Adrenal gland (tissue), 12 donors: Measurements from ENCODE around the gene TTC8. TPM values are rescaled to one million over a fixed set of nuclear protein-coding genes. Genes with fewer than 3 reads are reported as not detected.
A peak's percentile ranks its signal among the peaks of the same experiment; 100 is the strongest.

Experiments
- DNase-seq, 7 donors: peaks; one replicate each; pipeline ENCODE4 v3.0.0-alpha.2; 2019 to 2020
- H3K27ac ChIP-seq, 5 donors: fragments of 200-600 bp; sonication (generic) in 4 of 5; 1 replicate in 3 of 5; 2 replicates in 2 of 5; pipeline versions ENCODE4 v1.5.1 to v1.8.0; 2016 to 2020; ENCODE audit warnings: mild to moderate bottlenecking in 1 of 5
- H3K27me3 ChIP-seq: fragments of 200-600 bp; 2 replicates; pipeline ENCODE4 v1.8.0; 2021
- H3K36me3 ChIP-seq, 2 donors: fragments of 200-600 bp; replicated peaks in 1 of 2; 1 replicate in 1 of 2; 2 replicates in 1 of 2; pipeline versions ENCODE4 v1.5.1 to v1.8.0; 2018 to 2022
- H3K4me1 ChIP-seq, 2 donors: fragments of 200-600 bp; replicated peaks in 1 of 2; 1 replicate in 1 of 2; 2 replicates in 1 of 2; pipeline versions ENCODE4 v1.5.1 to v1.8.0; 2018 to 2021
- H3K4me3 ChIP-seq, 4 donors: fragments of 200-600 bp; sonication (generic) in 3 of 4; one replicate each; pipeline ENCODE4 v1.5.1; 2016 to 2018
- H3K9me3 ChIP-seq, 3 donors: fragments of 200-600 bp; sonication (generic) in 1 of 3; replicated peaks in 1 of 3; 1 replicate in 2 of 3; 2 replicates in 1 of 3; pipeline versions ENCODE4 v1.5.1 to v1.8.0; 2016 to 2021
- POLR2A ChIP-seq, 2 donors: fragments of 450-650 bp; IDR thresholded peaks; one replicate each; pipeline ENCODE4 v1.6.1; 2017; ENCODE audit warnings: antibody characterized with exemption in 2 of 2, mild to moderate bottlenecking in 2 of 2, moderate library complexity in 1 of 2
- WGBS, 4 donors: extraction: QIAGEN DNeasy Blood & Tissue Kit in 2 of 4; methylation state at CpG; one replicate each; pipeline versions ENCODE4 v1.1.5 to v1.1.7; 2013 to 2017; 5-methylcytosine and 5-hydroxymethylcytosine counted together
- intact Hi-C, 2 donors: fragments of 100-400 bp; cut with DNase I; formaldehyde crosslinking; loops; one replicate each; pipeline versions ENCODE4 v1.14.1 to v1.15.0; 2022 to 2023
- polyA plus RNA-seq, 3 donors: library from polyadenylated mRNA; stranded (reverse); fragments of 200-250 nt in 2 of 3; fragments of 350-450 nt in 1 of 3; fragmentation: Illumina TruSeq in 1 of 3; extraction: RNeasy Lipid Tissue Mini Kit (QIAGEN cat#74804) in 1 of 3; gene quantifications; one replicate each; pipeline ENCODE4 v1.2.3, GENCODE V29; 2013 to 2014
- total RNA-seq, 9 donors: library from RNA; depleted of rRNA in 4 of 9; stranded (reverse); fragments of >200 nt in 4 of 9; fragments of 120-200 nt in 1 of 9; fragmentation: NEBNext Ultra II Directional in 1 of 9; extraction: Animal tissue kit (Norgen Biotek cat#: 25700) in 1 of 9; gene quantifications; one replicate each; pipeline versions ENCODE4 v1.1.0 to v1.2.4, GENCODE V29; 2013 to 2023
- TF ChIP-seq, protein P1 (sequence below), 6 experiments: fragments of 450-650 bp in 4 of 6; fragments of 200-600 bp in 2 of 6; sonication (generic) in 1 of 6; IDR thresholded peaks; 1 replicate in 5 of 6; 2 replicates in 1 of 6; pipeline versions ENCODE4 v1.5.1 to v1.8.0; 2016 to 2021; ENCODE audit warnings: antibody characterized with exemption in 6 of 6, mild to moderate bottlenecking in 2 of 6, moderate library complexity in 1 of 6
- donor health status: healthy with polysubstance abuse.
- donor health status: Bipolar disorder and iron deficiency.
- donor health status: DM: yes; HTN: yes; CAD: no.
- donor health status: DM: no; HTN: no; CAD: no.
- donor health status: DM: no; HTN: no; CAD: no.
- donor health status: DM: yes; HTN: yes; CAD: no.

The TTC8 gene
- total and polyA plus RNA-seq, 12 donors = 40.4 to 184 (median 68.3) TPM

DNA sequence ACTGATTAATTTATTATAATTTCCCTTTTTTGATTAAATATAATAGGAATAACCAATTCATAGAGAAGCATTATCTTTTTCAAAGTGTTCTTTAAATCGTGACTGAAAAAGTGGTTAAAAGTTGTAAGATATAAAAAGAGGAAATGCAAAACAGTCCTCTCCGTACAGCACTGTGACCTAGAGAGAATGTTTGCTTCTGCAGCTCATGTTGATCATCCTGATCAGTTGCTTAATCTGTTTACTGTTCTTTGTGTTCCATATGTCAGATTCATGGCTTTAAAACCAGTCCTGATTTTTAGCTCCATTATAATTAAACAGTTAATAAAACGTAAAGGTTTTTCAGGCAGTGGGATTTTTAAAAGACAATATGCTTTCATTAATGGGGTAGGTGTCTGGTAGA is 4.7 kb downstream of the TTC8 start:
- H3K4me1 ChIP-seq = peaks cover 50 to 75% of the 10 kb centered on the region in 2 donors
- no peak for DNase-seq
- TF ChIP-seq, protein P1, sequence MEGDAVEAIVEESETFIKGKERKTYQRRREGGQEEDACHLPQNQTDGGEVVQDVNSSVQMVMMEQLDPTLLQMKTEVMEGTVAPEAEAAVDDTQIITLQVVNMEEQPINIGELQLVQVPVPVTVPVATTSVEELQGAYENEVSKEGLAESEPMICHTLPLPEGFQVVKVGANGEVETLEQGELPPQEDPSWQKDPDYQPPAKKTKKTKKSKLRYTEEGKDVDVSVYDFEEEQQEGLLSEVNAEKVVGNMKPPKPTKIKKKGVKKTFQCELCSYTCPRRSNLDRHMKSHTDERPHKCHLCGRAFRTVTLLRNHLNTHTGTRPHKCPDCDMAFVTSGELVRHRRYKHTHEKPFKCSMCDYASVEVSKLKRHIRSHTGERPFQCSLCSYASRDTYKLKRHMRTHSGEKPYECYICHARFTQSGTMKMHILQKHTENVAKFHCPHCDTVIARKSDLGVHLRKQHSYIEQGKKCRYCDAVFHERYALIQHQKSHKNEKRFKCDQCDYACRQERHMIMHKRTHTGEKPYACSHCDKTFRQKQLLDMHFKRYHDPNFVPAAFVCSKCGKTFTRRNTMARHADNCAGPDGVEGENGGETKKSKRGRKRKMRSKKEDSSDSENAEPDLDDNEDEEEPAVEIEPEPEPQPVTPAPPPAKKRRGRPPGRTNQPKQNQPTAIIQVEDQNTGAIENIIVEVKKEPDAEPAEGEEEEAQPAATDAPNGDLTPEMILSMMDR (IDR thresholded peaks at IDR 0.05) = no peak
- TF ChIP-seq POLR2A (IDR thresholded peaks at IDR 0.05) = no peak
- H3K4me3 ChIP-seq = peak overlapping the region in 1 of 4 donors; percentile 21
- 22 to 32% (median 25%) methylated on average over 3 of the region's 3 CpGs for WGBS, 4 donors
- intact Hi-C loops = no loop called here
- peak overlapping the region in 1 of 5 donors; percentile 61 for H3K27ac ChIP-seq
- H3K36me3 ChIP-seq = no peaks in the 10 kb centered on the region
- H3K9me3 ChIP-seq = no peaks in the 10 kb centered on the region
- H3K27me3 ChIP-seq = no peaks in the 10 kb centered on the region

DNA sequence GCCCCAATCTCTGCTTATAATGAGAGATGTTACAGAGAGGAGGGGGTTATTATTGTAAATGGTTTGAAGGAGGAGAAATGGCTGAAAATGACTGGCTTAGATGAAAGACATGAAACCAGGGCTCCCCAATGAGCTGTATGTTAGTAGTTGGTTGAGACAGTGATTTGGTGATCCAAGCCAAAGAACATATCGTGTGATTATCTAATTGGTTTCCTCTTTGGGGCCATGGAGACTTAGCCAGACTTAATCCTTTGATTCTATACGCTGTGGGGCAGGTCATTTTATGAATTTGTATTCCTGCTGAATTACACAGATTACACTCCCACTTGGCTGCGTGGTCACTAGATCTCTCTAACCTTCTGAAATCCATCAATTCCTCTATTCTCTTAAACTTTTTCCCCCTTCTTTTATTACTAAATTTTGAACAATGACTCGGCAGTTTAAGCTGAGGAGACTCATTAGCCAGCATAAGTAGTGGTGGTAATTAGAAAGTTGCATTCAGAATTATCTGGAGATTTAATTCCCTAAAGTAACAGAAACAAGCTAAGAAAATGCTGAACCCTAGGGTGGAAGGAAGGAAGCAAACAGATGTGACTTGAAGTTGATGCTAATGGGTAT is 5.3 kb downstream of the TTC8 start:
- intact Hi-C loops = no loop called here
- TF ChIP-seq, protein P1 (IDR thresholded peaks at IDR 0.05) = no peak
- TF ChIP-seq POLR2A (IDR thresholded peaks at IDR 0.05) = no peak

DNA sequence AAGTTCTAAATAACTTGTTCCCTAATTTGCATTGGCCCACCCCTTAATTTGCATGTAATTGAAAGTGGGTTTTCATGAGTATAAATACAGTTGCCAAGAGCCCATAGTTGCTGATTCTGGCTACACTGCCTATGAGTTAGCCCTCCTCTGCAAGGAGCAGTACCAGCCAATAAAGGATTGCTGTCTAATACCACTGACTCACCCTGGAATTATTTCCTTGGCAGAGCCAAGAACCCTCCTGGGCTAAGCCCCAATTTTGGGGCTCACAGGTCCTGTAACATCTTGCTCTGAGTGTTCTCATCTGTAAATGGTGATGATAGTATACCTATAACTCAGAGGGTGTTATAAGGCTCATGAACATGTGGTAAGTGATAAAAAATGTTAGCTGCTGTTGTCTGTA is 6.8 kb downstream of the TTC8 start:
- Histone ChIP-seq H3K36me3 (no peaks in the 10 kb centered on the region), H3K4me3 (no peak overlapping the region), H3K27me3 (no peaks in the 10 kb centered on the region), H3K4me1 (peaks cover 56 to 84% of the 10 kb centered on the region in 2 donors), H3K9me3 (no peaks in the 10 kb centered on the region), H3K27ac (peak overlapping the region in 3 of 5 donors; percentile 11 to 72 (median 61))
- DNase-seq = peak; percentile 35 to 81 (median 65)
- TF ChIP-seq POLR2A (IDR thresholded peaks at IDR 0.05) = peak in 1 of 2 donors; percentile 23
- TF ChIP-seq, protein P1 (IDR thresholded peaks at IDR 0.05) = no peak
- intact Hi-C loops = no loop called here

More for the DNA sequence above, 5.3 kb downstream of the TTC8 start:
- H3K4me3 ChIP-seq = no peak overlapping the region
- no peaks in the 10 kb centered on the region for H3K36me3 ChIP-seq
- no peaks in the 10 kb centered on the region for H3K9me3 ChIP-seq
- H3K27ac ChIP-seq = peak overlapping the region in 2 of 5 donors; percentile 61 to 72
- 74 to 80% (median 78%) methylated on average over 4 of the region's 4 CpGs for WGBS, 4 donors
- no peak for DNase-seq
- peaks cover 56 to 81% of the 10 kb centered on the region in 2 donors for H3K4me1 ChIP-seq
- H3K27me3 ChIP-seq = no peaks in the 10 kb centered on the region

DNA sequence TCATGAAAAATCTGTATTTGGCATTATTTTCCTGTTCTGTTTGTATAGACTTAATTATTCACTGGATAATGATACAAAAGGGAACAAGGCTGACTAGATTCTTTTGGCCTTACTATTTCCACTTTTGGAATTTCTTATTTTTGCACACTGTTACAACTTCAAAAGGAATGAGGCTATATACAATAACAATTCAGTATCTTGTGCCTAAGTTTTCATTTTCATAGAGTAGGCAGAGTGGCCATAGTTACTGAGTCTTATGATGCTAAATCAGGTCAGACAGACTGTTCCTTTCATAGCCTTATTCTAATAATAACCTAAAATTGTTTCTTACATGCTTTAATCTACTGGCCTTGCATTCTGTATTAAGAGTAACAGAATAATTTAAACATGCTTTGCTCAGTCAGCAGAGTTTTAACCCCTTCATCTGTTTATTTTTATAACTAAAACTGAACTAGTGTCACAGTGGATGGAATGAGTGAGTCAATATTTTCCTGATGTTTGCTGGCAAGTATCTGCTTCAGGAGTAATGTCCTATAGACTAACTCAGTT is 10.5 kb downstream of the TTC8 start:
- Histone ChIP-seq H3K9me3 (no peaks in the 10 kb centered on the region), H3K4me1 (peaks cover 34 to 61% of the 10 kb centered on the region in 2 donors), H3K27me3 (no peaks in the 10 kb centered on the region), H3K36me3 (no peaks in the 10 kb centered on the region), H3K4me3 (no peak overlapping the region), H3K27ac (peak overlapping the region in 3 of 5 donors; percentile 31 to 40 (median 36))
- DNase-seq = no peak
- TF ChIP-seq, protein P1 (IDR thresholded peaks at IDR 0.05) = no peak
- TF ChIP-seq POLR2A (IDR thresholded peaks at IDR 0.05) = no peak
- intact Hi-C loops = no loop called here
